K562 (cell line): Measurements from ENCODE around the gene TMEM202. TPM values are rescaled to one million over a fixed set of nuclear protein-coding genes. Genes with fewer than 3 reads are reported as not detected.

ENCODE experiments used
- BHLHE40 ChIP-seq: IDR thresholded peaks from 2 replicates; pipeline ENCODE4 v1.6.1; 2011; ENCODE audit warnings: low read length, improper control_type of control experiment
- CREM ChIP-seq: IDR thresholded peaks from 2 replicates; pipeline ENCODE4 v1.6.1; 2014; ENCODE audit warnings: antibody characterized with exemption, low read depth
- EP300 ChIP-seq: IDR thresholded peaks from 2 replicates; pipeline ENCODE4 v1.6.1; 2012; ENCODE audit warnings: low read length, improper control_type of control experiment
- FOSL1 ChIP-seq: fragments of 200-800 bp; sonication (Bioruptor generic); conservative IDR thresholded peaks from 2 replicates; pipeline ENCODE4 v1.6.1; 2016; ENCODE audit warnings: missing genetic modification characterization, missing compliant biosample characterization
- KAT2B ChIP-seq: IDR thresholded peaks from one replicate; pipeline ENCODE4 v1.6.1; 2012; ENCODE audit warnings: low read depth, mild to moderate bottlenecking, control low read depth, inconsistent platforms, low read length, moderate library complexity
- MTA1 ChIP-seq: fragments of 450-650 bp; IDR thresholded peaks from 2 replicates; pipeline ENCODE4 v1.6.1; 2017; ENCODE audit warnings: borderline replicate concordance
- MTA3 ChIP-seq: fragments of 450-650 bp; formaldehyde crosslinking; IDR thresholded peaks from 2 replicates; pipeline ENCODE4 v1.6.1; 2017; ENCODE audit warnings: mild to moderate bottlenecking, borderline replicate concordance
- MTF1 ChIP-seq: fragments of 250-450 bp; sonication (Bioruptor Pico); IDR thresholded peaks from 2 replicates; pipeline ENCODE4 v1.9.0; 2021; ENCODE audit warnings: moderate library complexity, mild to moderate bottlenecking, inconsistent platforms, borderline replicate concordance
- NFRKB ChIP-seq: fragments of 450-650 bp; IDR thresholded peaks from 2 replicates; pipeline ENCODE4 v1.6.1; 2016; ENCODE audit warnings: low read depth
- POLR2G ChIP-seq: fragments of 200-400 bp; formaldehyde crosslinking; IDR thresholded peaks from 2 replicates; pipeline ENCODE4 v1.6.1; 2017; ENCODE audit warnings: low read depth, mild to moderate bottlenecking, antibody characterized with exemption, low read length, moderate library complexity
- RNF2 ChIP-seq: sonication (generic); IDR thresholded peaks from 2 replicates; pipeline ENCODE4 v1.6.1; 2016
- SREBF1 ChIP-seq: fragments of 150-350 bp; IDR thresholded peaks from 2 replicates; pipeline ENCODE4 v1.6.1; 2014; ENCODE audit warnings: antibody characterized with exemption, low read depth, low read length, borderline replicate concordance
- SRSF9 ChIP-seq: fragments of 200-400 bp; formaldehyde crosslinking; IDR thresholded peaks from 2 replicates; pipeline ENCODE4 v1.6.1; 2017; ENCODE audit warnings: low read depth, low read length, borderline replicate concordance
- TAF9B ChIP-seq: fragments of 450-650 bp; IDR thresholded peaks from 2 replicates; pipeline ENCODE4 v1.6.1; 2018; ENCODE audit warnings: mild to moderate bottlenecking; ENCODE audit not compliant: partially characterized antibody
- TEAD4 ChIP-seq, 2 experiments: sonication (generic) in 1 of 2; formaldehyde crosslinking in 1 of 2; IDR thresholded peaks; 2 replicates each; pipeline versions ENCODE4 v1.6.1 to v1.8.0; 2012 to 2022; ENCODE audit warnings: borderline replicate concordance in 1 of 2, inconsistent platforms in 1 of 2, low read length in 1 of 2, mild to moderate bottlenecking in 1 of 2, missing genetic modification reagents in 1 of 2
- ZEB2 ChIP-seq: fragments of 450-650 bp; IDR thresholded peaks from 2 replicates; pipeline ENCODE4 v1.6.1; 2016
- ZFP1 ChIP-seq: fragments of 450-650 bp; formaldehyde crosslinking; IDR thresholded peaks from 2 replicates; pipeline ENCODE4 v1.4.0; 2020; ENCODE audit warnings: mild to moderate bottlenecking, mixed read lengths
- ZSCAN32 ChIP-seq: fragments of 450-650 bp; formaldehyde crosslinking; IDR thresholded peaks from 2 replicates; pipeline ENCODE4 v1.4.0; 2020; ENCODE audit warnings: mild to moderate bottlenecking, moderate library complexity
- polyA plus RNA-seq, 8 experiments: library from polyadenylated mRNA; depleted of rRNA in 4 of 8; stranded (reverse) in 5 of 8; unstranded in 3 of 8; fragments of >200 nt; fragmentation: Nextera tagmentation in 2 of 8; fragmentation: Illumina TruSeq in 1 of 8; extraction: Ambion mirVana in 2 of 8; extraction: Trizol in 1 of 8; gene quantifications; 2 replicates each; pipeline versions ENCODE4 v1.2.1 to v1.2.3, GENCODE V29; 2011 to 2014; ENCODE audit warnings: inconsistent platforms in 1 of 8, missing spikeins in 1 of 8
- total RNA-seq, 7 experiments: library from RNA; depleted of rRNA in 6 of 7; stranded (reverse); fragments of >200 nt in 6 of 7; fragmentation: Illumina TruSeq in 2 of 7; extraction: Trizol in 2 of 7; gene quantifications; 2 replicates each; pipeline versions ENCODE4 v1.2.1 to v1.2.3, GENCODE V29; 2011 to 2021; ENCODE audit warnings: low replicate concordance in 1 of 7
- TF ChIP-seq, protein P1 (sequence below): fragments of 450-650 bp; formaldehyde crosslinking; IDR thresholded peaks from 2 replicates; pipeline ENCODE4 v1.4.0; 2020; ENCODE audit warnings: mild to moderate bottlenecking, moderate library complexity
- TF ChIP-seq, protein P2 (sequence below): fragments of 450-650 bp; IDR thresholded peaks from 2 replicates; pipeline ENCODE4 v1.6.1; 2018; ENCODE audit warnings: mild to moderate bottlenecking, low read depth; ENCODE audit not compliant: partially characterized antibody
- TF ChIP-seq, protein P3 (sequence below), 2 experiments: fragments of 450-650 bp; IDR thresholded peaks; 2 replicates each; pipeline ENCODE4 v1.6.1; 2018; ENCODE audit warnings: mild to moderate bottlenecking in 2 of 2, low read depth in 1 of 2; ENCODE audit not compliant: partially characterized antibody in 2 of 2

The TMEM202 gene
- total and polyA plus RNA-seq, 9 of the 15 experiments (the other 6 are each of a cell fraction or from before 2014, with no cell fraction given) = not detected

DNA sequence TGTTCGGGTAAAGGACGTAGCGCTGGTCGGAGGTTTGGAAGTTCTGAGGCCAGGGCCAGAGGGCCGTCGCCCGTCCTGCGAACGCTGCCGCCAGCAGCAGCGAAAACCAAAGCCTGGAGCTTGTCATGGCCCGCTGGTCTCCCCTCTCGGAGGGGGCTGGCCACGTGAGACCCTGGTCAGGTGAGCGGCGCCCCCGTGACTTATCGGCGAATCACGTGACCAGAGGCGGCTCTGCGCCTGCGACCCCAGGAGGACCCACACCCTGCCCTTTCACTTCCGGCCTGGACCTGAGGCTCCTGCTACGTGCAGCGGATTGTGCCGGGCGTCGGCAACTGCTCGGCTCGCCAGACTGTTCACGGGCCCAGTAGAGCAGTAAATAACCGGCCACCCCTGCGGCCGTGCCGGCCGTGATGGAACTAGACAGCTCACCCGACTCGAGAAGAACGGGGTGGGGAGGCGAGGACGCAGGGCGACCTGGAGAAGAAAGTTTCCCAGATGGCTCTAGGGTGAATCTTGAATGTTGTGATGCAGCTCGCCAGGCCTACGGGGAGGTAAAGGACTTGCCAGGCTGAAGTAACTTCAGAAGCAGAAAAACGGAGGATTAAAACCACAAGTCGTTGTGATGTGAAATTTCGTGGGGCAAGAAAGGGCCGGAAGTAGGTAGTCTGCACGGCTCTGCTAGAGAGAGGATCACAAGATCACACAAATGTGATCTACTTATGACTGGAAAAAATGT, 22.1 kb upstream of the TMEM202 start, which contains the start of gene HEXA (continued):
- TF ChIP-seq, protein P1, sequence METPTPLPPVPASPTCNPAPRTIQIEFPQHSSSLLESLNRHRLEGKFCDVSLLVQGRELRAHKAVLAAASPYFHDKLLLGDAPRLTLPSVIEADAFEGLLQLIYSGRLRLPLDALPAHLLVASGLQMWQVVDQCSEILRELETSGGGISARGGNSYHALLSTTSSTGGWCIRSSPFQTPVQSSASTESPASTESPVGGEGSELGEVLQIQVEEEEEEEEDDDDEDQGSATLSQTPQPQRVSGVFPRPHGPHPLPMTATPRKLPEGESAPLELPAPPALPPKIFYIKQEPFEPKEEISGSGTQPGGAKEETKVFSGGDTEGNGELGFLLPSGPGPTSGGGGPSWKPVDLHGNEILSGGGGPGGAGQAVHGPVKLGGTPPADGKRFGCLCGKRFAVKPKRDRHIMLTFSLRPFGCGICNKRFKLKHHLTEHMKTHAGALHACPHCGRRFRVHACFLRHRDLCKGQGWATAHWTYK = peak; percentile 81
- peak; percentile 79 for TF ChIP-seq CREM
- TF ChIP-seq POLR2G = peak; percentile 92
- TF ChIP-seq NFRKB = peak; percentile 71; the same call in 1 of the 2 replicates
- peak; percentile 77 for TF ChIP-seq ZEB2
- TF ChIP-seq BHLHE40 = peak; percentile 98
- peak; percentile 91 for TF ChIP-seq RNF2
- TF ChIP-seq ZSCAN32 (CRISPR knock-in tag) = no peak
- TF ChIP-seq, protein P2, sequence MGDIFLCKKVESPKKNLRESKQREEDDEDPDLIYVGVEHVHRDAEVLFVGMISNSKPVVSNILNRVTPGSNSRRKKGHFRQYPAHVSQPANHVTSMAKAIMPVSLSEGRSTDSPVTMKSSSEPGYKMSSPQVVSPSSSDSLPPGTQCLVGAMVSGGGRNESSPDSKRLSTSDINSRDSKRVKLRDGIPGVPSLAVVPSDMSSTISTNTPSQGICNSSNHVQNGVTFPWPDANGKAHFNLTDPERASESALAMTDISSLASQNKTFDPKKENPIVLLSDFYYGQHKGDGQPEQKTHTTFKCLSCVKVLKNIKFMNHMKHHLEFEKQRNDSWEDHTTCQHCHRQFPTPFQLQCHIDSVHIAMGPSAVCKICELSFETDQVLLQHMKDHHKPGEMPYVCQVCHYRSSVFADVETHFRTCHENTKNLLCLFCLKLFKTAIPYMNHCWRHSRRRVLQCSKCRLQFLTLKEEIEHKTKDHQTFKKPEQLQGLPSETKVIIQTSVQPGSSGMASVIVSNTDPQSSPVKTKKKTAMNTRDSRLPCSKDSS = no peak
- TF ChIP-seq, protein P3, sequence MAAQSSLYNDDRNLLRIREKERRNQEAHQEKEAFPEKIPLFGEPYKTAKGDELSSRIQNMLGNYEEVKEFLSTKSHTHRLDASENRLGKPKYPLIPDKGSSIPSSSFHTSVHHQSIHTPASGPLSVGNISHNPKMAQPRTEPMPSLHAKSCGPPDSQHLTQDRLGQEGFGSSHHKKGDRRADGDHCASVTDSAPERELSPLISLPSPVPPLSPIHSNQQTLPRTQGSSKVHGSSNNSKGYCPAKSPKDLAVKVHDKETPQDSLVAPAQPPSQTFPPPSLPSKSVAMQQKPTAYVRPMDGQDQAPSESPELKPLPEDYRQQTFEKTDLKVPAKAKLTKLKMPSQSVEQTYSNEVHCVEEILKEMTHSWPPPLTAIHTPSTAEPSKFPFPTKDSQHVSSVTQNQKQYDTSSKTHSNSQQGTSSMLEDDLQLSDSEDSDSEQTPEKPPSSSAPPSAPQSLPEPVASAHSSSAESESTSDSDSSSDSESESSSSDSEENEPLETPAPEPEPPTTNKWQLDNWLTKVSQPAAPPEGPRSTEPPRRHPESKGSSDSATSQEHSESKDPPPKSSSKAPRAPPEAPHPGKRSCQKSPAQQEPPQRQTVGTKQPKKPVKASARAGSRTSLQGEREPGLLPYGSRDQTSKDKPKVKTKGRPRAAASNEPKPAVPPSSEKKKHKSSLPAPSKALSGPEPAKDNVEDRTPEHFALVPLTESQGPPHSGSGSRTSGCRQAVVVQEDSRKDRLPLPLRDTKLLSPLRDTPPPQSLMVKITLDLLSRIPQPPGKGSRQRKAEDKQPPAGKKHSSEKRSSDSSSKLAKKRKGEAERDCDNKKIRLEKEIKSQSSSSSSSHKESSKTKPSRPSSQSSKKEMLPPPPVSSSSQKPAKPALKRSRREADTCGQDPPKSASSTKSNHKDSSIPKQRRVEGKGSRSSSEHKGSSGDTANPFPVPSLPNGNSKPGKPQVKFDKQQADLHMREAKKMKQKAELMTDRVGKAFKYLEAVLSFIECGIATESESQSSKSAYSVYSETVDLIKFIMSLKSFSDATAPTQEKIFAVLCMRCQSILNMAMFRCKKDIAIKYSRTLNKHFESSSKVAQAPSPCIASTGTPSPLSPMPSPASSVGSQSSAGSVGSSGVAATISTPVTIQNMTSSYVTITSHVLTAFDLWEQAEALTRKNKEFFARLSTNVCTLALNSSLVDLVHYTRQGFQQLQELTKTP (IDR thresholded peaks at IDR 0.05; ENCODE audit: low read depth in 1 of 2, partially characterized antibody in 2 of 2) = peak in 1 of 2 experiments; percentile 93
- TF ChIP-seq TEAD4 (IDR thresholded peaks at IDR 0.05; ENCODE audit: low read length) = 0 out of 2 replicates have a peak, but pooled peaks have one; percentile 34
- no peak for TF ChIP-seq TEAD4 (CRISPR knock-in tag; IDR thresholded peaks at IDR 0.05; ENCODE audit: borderline replicate concordance)
- TF ChIP-seq MTA1 = no peak
- TF ChIP-seq FOSL1 (tag) = peak; percentile 34; the same call in 1 of the 2 replicates
- peak; percentile 79 for TF ChIP-seq TAF9B
- TF ChIP-seq EP300 = peak; percentile 56; the same call in 1 of the 2 replicates
- 0 out of 2 replicates have a peak, but pooled peaks have one; percentile 31 for TF ChIP-seq ZFP1 (CRISPR knock-in tag)
- TF ChIP-seq MTF1 (CRISPR knock-in tag) = peak; percentile 80
- peak; percentile 71; the same call in 1 of the 2 replicates for TF ChIP-seq MTA3
- TF ChIP-seq SREBF1 = peak; percentile 73; the same call in 1 of the 2 replicates
- no peak for TF ChIP-seq SRSF9
- no peak for TF ChIP-seq KAT2B
